HS-5 (cell line): Measurements from ENCODE around the gene CD44.

Experiments
- DNase-seq: peaks from one replicate; pipeline ENCODE4 v3.0.0-alpha.2; 2012; ENCODE audit warnings: low read depth

CD44 gene

DNA sequence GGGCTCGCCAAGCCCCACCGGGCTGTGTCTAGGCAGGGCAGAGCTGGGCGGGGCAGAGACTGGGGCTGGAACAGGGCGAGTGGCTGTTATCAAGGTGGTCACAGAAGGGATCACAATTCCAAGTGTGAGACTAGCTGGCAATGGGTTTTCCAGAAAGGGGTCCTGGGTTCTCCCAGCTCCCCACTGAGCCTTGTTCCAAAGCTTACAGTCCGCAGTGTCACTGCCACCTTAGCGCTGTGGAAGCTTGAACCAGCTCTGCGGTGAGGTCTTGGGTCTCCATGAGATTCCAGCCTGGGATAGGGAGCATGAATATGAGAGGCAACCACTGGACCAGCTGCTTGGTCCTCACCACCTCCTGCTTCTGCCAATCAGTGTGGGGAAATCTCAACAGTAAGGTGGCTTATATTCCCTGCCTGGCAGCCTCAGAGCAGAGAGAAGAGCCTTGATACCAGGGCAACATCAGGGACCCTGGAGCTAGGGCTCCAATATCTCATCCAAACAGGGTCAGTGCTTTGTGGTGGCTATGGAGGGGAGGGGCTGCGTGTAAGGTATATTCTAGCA, 831 bp downstream of the CD44 start:
- DNase-seq: no peak

DNA sequence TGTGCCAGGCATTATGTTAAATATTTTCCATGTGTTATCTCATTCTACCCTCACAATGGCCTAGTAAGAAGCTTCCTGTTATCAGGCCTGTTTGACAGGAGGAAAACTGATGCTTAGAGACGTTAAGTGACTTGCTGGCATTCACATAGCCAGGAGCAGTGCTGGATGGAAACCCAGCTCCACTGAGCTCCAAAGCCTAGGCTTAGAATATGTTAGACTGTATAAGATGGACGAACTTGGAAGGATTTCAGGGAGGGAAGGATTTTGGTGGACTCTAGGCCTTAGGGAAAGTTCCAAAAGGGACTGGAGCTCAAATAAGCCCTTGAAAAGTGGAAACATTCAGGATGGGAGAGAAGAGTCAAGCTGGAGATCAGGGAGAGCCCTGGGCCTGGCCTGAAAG, 2.1 kb downstream of the CD44 start:
- DNase-seq: no peak

DNA sequence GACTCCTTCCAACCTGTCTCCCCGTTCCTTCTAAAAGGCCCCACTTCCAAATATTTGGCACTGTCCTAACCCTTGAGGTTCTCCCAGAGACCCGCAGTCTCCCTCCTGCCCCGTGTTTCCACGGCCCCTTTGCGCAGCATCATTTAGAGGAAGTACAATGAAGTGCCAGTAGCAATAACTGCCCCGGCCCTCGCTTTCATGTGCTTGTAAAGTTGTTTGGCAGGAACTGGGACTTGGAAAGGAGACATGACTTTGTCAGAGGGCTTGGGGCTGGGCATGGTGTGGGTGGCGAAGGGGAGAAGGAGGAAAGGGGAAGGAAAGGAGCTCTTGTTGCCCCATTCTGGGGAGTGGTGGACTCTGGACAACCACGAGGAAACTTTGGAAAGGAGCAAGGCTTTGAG, 2.6 kb downstream of the CD44 start:
- DNase-seq: no peak

DNA sequence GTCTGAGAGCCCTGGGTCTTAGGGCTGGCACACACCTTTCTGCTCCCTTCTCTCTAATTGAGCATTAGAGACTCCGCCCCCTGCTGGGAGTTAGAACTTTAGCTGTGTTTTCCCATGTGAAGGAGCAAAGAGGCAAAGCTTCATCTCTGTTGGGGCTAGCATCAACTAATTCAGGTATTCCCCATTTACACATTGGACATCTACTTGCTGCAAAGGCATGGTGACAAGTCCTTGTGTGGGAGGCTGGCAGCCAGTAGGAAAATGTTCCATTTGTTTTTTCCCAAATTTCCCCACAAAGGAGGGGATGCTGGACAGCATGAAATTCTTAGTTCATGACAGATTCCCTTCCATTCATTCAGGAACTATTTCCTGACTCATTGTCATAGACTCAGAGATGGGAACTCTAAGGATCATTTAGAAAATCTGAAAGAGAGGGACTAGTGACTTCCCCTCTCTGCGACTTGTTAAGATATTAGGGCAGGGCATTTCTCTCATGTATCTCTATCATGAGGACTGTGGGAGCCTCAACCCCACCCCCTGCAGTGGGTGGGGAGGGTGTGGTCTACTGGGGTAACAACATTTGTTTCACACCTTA, 3.6 kb downstream of the CD44 start:
- DNase-seq: peak; percentile 92

DNA sequence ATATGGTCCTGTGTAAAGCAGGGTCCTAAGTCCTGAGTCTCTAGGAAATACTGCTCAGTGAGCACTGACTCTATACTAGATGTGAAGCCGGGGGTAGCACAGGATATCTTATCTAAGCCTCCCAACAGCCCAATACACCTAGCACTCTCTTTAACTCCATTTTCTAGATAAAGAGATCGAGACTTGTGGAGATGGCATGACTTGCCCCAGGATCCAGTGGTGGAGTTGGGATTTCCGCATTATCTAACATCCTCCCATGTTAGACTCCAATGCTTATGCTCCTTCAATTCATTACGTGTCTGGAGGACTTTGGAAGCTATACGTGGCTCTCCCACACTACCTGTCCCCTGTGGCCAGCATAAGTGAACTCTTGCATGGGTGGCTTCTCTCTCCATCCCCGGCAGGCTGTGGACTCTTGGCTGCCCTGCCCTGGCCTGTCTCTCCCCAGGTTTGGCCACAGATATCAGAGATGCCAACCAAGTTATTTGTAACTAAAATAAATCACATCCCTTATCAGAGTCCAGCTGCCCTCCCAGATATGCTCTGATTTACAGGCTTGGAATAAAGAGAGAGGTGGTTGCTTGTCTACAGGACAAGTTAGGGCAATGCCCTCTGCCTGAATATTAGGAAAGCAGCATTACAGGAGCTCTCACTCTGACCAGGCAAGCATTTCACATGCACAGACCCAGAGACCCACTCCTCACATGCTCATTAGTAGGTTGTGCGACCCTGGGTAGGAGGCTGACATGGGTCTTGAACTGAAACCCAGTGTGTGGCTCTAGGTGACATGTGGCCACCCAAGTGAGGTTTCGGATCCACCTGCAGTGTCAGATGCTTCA, 4.5 kb downstream of the CD44 start:
- no peak for DNase-seq

DNA sequence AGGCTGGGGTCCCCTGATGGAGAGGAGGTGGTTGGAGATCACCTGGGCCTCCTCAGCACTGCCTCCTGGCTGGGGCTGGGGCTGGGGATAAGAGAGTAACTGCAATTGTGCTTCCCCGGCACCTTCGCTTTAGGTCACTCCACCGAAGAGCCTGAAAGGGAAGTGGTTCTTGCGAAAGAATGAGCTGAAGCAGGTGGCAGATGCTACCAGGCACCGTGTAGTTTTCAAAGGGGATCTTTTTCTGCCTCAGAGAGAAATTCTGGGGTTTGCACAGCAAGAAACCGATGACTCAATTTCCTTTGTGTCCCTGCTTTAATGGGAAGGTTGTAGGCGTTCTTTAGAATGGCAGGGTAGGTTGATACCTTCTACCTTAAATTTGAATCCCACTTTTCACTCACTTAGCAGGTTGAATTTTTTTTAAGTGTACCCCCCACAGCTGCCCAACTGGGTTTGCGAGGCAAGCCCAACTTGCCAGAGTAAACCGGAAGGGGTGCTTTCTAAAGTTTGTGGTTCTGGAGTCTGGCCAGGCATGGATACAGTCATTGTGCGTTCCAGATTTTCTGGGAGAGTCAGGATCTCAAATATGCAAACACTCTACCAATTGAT, 5.3 kb downstream of the CD44 start:
- peak; percentile 89 for DNase-seq

DNA sequence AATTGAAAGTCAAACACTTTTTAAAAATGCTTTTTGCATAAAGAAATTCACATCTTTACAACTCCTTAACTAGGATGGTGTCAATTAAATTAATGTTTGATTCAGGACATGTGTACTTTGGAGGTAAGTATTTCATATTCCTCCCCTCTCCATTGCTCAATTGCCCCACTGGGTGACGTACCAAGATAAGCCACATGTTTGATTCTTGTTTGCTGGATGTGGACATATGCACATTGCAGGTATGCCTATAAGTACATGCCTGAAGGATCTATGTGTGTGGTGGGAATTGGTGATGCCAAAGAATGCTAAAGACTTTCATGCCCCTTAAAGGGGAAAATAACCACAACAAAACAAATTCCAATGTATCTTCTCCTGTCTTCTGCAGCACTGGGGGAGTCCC, 5.8 kb downstream of the CD44 start:
- no peak for DNase-seq

DNA sequence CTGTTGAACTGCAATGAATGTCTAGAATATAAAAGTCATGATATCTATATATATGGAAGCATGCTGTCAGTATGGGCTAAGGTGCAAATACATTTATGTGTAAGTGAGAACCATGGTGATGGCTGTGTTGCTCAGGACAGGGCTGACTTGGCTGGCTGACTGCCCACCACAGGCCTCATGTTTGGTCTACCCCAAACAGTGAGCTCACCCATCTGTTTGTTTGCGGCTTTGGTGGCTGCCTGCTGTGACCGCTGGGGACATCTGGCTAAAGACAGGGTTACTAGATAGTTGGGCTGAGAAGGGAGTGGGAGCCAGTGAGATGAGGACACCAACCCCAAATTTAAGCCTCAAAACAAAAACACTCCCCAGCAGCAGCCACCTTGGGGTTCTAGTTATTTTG, 6.3 kb downstream of the CD44 start:
- no peak for DNase-seq

DNA sequence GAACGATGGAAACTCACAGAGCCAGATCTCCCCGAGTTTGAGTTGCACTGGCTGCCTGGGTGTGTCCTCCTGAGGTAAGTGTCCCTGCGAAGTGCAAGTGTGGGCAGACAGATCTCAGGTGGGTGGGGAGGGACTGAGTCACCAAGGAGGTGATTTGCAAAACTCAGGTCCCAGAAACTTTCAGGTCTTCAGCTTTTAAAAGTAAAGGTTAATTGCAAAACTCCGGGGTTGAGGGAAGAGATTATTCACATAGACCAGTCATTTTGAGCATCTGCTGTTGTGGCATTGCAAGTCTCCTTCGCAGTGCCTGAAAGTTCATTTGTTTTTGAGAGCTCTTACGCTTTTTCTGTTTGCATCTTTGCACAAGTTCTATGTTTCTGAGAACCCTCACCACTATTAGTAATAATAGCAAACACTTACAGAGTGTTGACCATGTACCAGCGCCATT, 7.1 kb downstream of the CD44 start:
- DNase-seq: no peak

DNA sequence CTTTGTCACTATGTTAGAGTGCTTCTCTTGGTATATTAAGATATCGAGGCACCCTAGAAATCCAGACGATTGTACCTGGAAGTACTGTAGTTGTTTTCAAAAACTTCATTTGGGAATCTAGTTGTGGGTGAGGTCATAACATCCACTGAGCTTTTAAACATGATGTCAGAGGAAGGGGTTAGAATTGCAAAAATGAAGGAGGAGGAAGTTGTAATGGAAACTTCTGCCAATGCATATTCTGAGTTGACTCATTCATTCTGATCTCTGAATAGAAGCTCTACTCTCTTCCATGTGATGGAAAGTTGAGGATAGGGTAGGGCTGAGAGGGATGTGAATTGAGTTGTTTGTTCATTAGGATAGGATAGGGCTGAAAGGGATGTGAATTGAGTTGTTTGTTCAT, 7.7 kb downstream of the CD44 start:
- no peak for DNase-seq

DNA sequence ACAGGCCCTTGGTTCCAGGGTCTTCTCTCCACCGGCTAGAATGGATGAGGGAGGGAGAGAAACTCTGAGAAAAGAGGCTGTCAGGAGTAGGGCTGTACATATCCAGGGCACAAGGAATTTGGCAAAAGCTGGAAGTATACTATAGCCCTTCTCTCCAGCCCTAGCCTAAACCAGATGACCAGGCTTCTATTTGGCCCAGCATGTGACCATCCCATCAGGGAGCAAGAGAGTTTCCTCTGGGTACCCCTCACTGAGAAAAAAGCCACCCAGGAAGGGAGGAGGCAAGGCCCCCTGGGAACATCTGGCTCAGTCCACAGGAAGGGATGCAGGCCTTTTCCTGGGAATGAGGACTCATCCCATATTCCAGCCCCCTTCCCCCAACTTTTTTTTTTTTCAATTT, 8.3 kb downstream of the CD44 start:
- no peak for DNase-seq

DNA sequence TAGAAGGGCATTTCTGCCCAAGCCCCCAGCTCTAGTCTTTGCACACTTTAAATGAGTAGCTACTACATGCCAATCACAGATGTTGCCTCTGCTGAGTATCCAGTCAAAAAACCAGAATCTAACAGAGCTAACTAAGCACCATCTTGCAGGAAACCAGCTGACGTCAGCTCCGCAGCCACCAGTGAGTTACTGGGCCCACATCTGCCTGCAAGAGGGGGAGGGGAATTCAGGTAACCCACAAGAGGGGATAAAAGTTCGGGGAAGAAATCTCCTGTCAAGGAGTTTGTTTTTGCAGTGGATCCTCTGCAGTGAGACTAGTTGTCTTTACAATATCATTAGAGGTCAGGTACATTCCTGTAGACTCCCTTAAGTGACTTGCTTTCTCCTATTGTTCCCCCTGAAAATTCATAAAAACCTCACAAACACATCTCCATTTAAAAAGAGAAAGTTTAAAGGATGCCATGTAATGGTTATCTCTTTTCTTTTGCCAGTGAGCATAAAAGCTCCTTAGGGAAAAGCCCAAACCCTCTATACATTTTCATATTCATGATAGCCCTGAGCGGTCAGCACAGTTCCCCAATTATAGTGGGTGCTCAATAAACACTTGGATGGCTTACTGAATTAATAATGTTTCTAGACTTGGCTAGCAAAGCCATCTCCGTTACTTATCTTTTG, 9.3 kb downstream of the CD44 start:
- DNase-seq: no peak

DNA sequence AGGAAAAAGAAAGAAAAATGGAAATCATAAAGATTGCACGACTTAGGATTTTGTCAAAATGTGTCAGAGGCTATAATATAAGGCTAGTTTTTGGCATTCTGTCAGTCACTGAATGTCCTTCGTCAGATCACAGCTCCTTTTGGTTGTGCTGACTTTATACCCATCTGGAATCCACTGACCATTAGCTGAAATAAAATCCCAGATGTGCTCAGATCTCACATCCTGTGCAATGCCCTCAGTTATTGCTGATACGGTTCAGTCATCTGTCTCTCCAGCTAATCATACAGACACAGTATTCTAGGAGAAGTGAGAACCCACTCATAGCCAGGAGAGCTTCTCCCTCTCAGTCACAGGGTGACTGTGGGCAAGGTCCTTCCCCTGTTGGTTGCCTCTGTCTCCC, 11.5 kb downstream of the CD44 start:
- DNase-seq: no peak

DNA sequence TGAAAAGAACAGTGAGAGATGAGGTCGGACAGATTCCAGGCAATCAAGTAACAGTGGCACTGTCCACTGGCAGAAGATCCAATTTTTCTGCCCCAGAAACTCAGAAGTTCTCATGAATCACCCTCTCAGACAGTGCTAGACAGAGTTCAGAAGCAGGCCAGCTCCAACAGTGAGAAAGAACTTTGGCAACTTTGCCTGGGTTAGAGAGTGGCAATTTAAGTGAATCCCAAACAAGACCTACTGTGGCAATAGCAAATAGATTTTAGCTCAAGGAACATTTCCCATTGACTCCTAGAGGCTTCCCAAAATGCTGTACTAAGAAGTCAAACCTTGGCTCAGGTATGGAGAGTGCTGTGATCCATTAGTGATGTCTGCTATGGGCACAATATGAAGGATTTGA, 12.3 kb downstream of the CD44 start:
- DNase-seq: no peak

DNA sequence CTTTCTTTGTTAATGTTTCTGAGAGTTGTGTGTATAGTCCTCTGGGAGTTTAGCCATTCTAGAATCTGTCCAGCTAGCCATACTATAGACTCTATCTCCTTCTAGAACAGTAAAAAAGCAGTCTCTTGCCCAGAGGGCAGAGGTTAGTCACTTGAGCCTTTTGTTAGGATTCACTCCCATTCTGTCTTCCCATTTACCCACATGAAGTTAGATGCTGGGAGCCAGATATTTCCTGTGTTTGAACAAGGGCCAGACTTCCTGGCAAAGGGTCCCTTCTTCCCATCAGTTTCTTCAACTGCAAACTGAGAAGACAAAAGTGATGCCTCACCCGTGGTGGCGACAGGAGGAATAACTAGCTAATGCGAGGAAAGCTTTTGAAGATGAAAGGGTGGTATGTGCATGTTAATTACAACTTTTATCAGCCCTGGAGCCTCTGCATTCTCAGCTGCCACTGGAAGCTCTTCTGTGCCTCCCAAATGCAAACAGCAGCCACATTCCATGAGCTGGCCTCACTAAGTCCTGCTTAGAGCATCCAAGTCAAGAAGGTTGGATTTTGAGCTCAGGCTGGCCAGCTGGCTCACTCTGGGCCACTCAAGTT, 12.8 kb downstream of the CD44 start:
- no peak for DNase-seq

DNA sequence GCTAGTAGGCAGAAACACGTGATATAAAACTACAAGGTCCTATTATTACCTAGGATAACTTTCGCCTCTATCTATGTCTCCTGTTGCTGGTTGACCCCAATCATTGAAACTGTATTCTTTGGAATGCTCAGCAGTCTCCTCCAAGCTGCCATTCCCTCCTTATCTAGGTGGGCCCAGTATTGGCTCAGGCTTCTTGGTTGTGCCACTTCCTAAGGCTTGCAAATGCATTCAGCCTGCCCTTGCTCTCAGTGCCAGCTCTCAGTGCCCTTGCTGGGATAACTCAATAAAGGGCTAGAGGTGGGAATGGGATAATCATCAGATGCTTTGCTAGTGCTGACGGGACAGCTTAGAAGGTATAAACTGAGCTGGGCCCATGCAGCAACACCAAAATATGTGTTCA, 13.6 kb downstream of the CD44 start:
- DNase-seq: no peak

DNA sequence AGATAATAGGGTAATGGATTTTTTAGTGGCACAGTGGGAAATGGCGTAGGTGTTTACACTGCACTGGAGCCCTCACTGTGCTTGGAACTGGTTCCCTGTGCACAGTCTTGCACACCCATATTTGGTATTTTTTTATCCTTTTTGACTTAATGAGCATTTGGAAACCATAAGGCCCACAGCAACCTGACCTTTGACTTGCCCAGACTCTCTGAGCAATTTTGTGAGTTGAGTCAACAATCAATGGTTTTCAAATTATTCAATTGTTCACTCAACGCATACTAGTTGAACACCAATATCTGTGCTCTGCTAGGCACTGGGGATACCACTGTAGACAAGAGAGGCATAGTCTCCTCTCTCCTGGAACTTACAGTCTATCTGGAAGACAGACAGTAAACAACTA, 14.3 kb downstream of the CD44 start:
- DNase-seq: no peak

DNA sequence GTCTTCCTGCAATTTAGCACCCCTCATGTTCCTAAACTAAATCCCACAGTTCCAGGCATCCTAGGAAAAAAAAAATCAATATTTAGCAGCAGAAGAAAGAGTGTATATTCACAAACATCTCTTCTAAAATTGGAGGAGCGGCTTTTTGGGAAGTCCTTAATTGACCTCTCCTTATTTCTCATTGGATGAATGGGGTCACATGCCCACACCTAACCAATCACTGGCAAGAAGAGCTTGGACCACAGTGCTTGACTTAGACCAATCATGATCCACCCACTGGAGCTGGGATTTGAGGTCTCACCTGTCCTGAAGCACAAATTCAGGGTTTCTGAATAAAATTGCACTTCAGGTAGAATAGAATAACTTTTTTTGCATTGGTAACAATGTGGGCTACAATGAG, 16.0 kb downstream of the CD44 start:
- DNase-seq: no peak

DNA sequence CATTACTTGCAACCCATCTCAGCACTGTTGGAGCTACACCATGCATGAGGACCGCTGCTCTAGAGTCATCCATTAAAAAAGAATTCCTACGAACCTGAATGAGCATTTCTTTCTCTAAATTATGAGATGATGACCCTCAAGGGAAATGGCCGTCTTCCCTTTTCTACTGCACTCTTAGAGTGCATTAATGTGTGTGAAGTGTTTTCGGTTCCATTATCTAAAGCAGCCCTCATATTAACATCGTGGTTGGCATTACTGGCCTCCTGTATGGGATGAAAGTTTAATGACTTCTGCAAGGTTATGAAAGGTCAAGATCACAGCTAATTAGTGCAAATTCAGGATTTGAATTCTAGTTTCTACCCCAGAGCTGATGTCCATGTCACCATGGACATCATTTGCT, 16.7 kb downstream of the CD44 start:
- DNase-seq: no peak

DNA sequence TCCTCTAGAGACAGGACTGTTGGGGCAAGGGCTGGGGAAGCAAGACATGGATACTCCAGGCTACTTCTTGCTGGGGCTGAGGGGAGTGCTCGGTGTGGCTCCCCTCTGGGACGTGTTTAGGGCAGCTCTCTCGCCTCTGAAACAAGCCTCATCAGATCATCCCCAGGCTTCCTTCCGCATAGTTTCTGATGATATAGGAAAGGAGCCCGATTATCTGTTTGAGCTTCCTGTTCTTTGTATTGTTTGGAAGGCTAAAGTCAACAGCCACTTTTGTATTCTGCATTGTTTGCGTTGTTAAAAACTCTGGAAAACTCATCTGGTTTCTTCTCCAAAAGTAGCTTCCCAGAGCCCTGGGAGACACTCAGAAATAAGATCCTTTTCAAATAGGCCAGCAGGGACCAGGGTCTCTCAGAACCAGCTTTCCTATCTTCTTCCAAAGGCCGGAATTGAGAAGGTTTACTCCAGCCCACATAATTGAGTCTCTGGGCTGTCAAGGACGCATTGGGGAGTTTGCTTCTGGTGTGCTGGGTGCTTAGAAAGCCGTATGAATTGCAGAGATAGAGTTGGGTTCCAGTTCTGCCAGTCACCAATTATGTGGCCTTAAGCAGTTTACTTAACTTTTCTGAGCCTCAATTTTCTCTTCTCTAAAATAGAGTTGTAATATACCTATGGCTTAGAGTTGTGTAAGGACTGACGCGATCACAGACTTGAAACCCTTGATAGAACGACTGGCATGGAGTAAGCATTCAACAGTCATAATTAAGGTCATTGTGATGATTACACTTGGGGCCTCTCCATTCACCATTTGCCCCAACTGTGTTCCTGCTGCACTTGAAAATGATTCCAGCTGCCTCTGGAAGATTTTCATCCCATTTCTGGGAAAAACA, 19.1 kb downstream of the CD44 start:
- DNase-seq: no peak
